HEK293 (cell line): ENCODE results near the gene ATF1.

Experiments
- CTCF ChIA-PET: fragments of 350-600 bp; formaldehyde crosslinking; extraction: SDS; loops from one replicate; lab custom pipeline; 2021; ENCODE audit warnings: antibody characterized with exemption; lab: Yijun Ruan, JAX
- POLR2A ChIA-PET: fragments of 300-600 bp; formaldehyde crosslinking; extraction: SDS; loops from one replicate; lab custom pipeline; 2020; ENCODE audit warnings: antibody characterized with exemption, inconsistent platforms; lab: Yijun Ruan, JAX
- H3K27ac ChIP-seq: fragments of 200-500 bp; sonication (Bioruptor generic); 2 replicates; pipeline ENCODE4 v1.5.1; 2014; ENCODE audit warnings: low read depth, low read length, control low read depth, inconsistent platforms; ENCODE audit errors: extremely low read depth
- H3K36me3 ChIP-seq, 2 experiments: fragments of 200-500 bp in 1 of 2; sonication (Bioruptor generic) in 1 of 2; 1 replicate in 1 of 2; 2 replicates in 1 of 2; pipeline ENCODE4 v1.5.1; 2014 to 2017; ENCODE audit warnings: inconsistent platforms in 2 of 2, low read length in 2 of 2; ENCODE audit not compliant: control insufficient read depth in 2 of 2, insufficient read depth in 1 of 2
- H3K4me1 ChIP-seq: fragments of 200-500 bp; sonication (Bioruptor generic); 2 replicates; pipeline ENCODE4 v1.5.1; 2014; ENCODE audit warnings: mild to moderate bottlenecking, low read length, inconsistent platforms; ENCODE audit not compliant: control insufficient read depth, insufficient read depth
- H3K4me3 ChIP-seq: 2 replicates; pipeline ENCODE4 v1.5.1; 2011; ENCODE audit warnings: low read depth, mild to moderate bottlenecking, control low read depth, low read length, moderate library complexity
- H3K9me3 ChIP-seq: fragments of 200-500 bp; sonication (Bioruptor generic); 2 replicates; pipeline ENCODE4 v1.5.1; 2014; ENCODE audit warnings: low read depth, low read length, inconsistent platforms; ENCODE audit not compliant: control insufficient read depth, insufficient read depth
- EGR2 ChIP-seq: fragments of 450-650 bp; formaldehyde crosslinking; IDR thresholded peaks from 2 replicates; pipeline ENCODE4 v1.5.1; 2016; ENCODE audit warnings: low read depth, missing biosample characterization, missing genetic modification characterization
- FEZF1 ChIP-seq: fragments of 450-650 bp; formaldehyde crosslinking; IDR thresholded peaks from 2 replicates; pipeline ENCODE4 v1.5.1; 2016; ENCODE audit warnings: missing biosample characterization, missing genetic modification characterization
- GLI4 ChIP-seq: fragments of 450-650 bp; formaldehyde crosslinking; IDR thresholded peaks from 2 replicates; pipeline ENCODE4 v1.5.1; 2016; ENCODE audit warnings: missing biosample characterization, missing genetic modification characterization
- IKZF3 ChIP-seq: fragments of 450-650 bp; IDR thresholded peaks from 2 replicates; pipeline ENCODE4 v1.5.0; 2018; ENCODE audit warnings: missing biosample characterization, mild to moderate bottlenecking, missing genetic modification characterization, moderate library complexity
- SP2 ChIP-seq: fragments of 450-650 bp; formaldehyde crosslinking; IDR thresholded peaks from 2 replicates; pipeline ENCODE4 v1.5.1; 2016; ENCODE audit warnings: missing biosample characterization, missing genetic modification characterization
- ZBTB21 ChIP-seq: fragments of 450-650 bp; formaldehyde crosslinking; IDR thresholded peaks from 2 replicates; pipeline ENCODE4 v1.5.1; 2017; ENCODE audit warnings: missing biosample characterization, missing genetic modification characterization
- ZBTB7A ChIP-seq: fragments of 450-650 bp; formaldehyde crosslinking; IDR thresholded peaks from 2 replicates; pipeline ENCODE4 v1.5.1; 2016; ENCODE audit warnings: low read depth, missing biosample characterization, missing genetic modification characterization
- ZBTB8A ChIP-seq: fragments of 450-650 bp; formaldehyde crosslinking; IDR thresholded peaks from 2 replicates; pipeline ENCODE4 v1.5.1; 2016; ENCODE audit warnings: missing biosample characterization, missing genetic modification characterization
- ZNF19 ChIP-seq: fragments of 450-650 bp; formaldehyde crosslinking; IDR thresholded peaks from 2 replicates; pipeline ENCODE4; 2016; ENCODE audit warnings: missing biosample characterization, missing genetic modification characterization, low read depth
- ZNF2 ChIP-seq: fragments of 450-650 bp; formaldehyde crosslinking; IDR thresholded peaks from 2 replicates; pipeline ENCODE4 v1.5.1; 2016; ENCODE audit warnings: missing biosample characterization, missing genetic modification characterization
- ZNF211 ChIP-seq: fragments of 450-650 bp; formaldehyde crosslinking; IDR thresholded peaks from 2 replicates; pipeline ENCODE4 v1.5.1; 2016; ENCODE audit warnings: low read depth, missing biosample characterization, missing genetic modification characterization
- ZNF221 ChIP-seq: fragments of 450-650 bp; formaldehyde crosslinking; IDR thresholded peaks from 2 replicates; pipeline ENCODE4 v1.5.1; 2017; ENCODE audit warnings: missing biosample characterization, missing genetic modification characterization, borderline replicate concordance
- ZNF324 ChIP-seq: fragments of 450-650 bp; formaldehyde crosslinking; IDR thresholded peaks from 2 replicates; pipeline ENCODE4 v1.5.1; 2016; ENCODE audit warnings: missing biosample characterization, missing genetic modification characterization
- ZNF391 ChIP-seq: fragments of 450-650 bp; formaldehyde crosslinking; IDR thresholded peaks from 2 replicates; pipeline ENCODE4 v1.5.1; 2016; ENCODE audit warnings: low read depth, missing biosample characterization, missing genetic modification characterization, borderline replicate concordance
- ZNF416 ChIP-seq: fragments of 450-650 bp; formaldehyde crosslinking; IDR thresholded peaks from 2 replicates; pipeline ENCODE4 v1.5.1; 2016; ENCODE audit warnings: missing biosample characterization, missing genetic modification characterization
- ZNF585B ChIP-seq: fragments of 450-650 bp; formaldehyde crosslinking; IDR thresholded peaks from 2 replicates; pipeline ENCODE4 v1.5.1; 2016; ENCODE audit warnings: missing biosample characterization, missing genetic modification characterization
- ZNF621 ChIP-seq: fragments of 450-650 bp; formaldehyde crosslinking; IDR thresholded peaks from 2 replicates; pipeline ENCODE4 v1.5.1; 2017; ENCODE audit warnings: missing biosample characterization, missing genetic modification characterization
- ZNF623 ChIP-seq: fragments of 450-650 bp; formaldehyde crosslinking; IDR thresholded peaks from 2 replicates; pipeline ENCODE4 v1.5.1; 2016; ENCODE audit warnings: missing biosample characterization, missing genetic modification characterization
- ZNF629 ChIP-seq: fragments of 450-650 bp; formaldehyde crosslinking; IDR thresholded peaks from 2 replicates; pipeline ENCODE4 v1.5.1; 2017; ENCODE audit warnings: missing biosample characterization, missing genetic modification characterization
- ZNF654 ChIP-seq: fragments of 450-650 bp; formaldehyde crosslinking; IDR thresholded peaks from 2 replicates; pipeline ENCODE4 v1.5.1; 2016; ENCODE audit warnings: low read depth, missing biosample characterization, missing genetic modification characterization
- ZNF792 ChIP-seq: fragments of 450-650 bp; formaldehyde crosslinking; IDR thresholded peaks from 2 replicates; pipeline ENCODE4 v1.5.1; 2016; ENCODE audit warnings: missing biosample characterization, missing genetic modification characterization
- ZSCAN30 ChIP-seq: fragments of 450-650 bp; IDR thresholded peaks from 2 replicates; pipeline ENCODE4 v1.5.1; 2018; ENCODE audit warnings: missing biosample characterization, mild to moderate bottlenecking, missing genetic modification characterization, moderate library complexity
- TF ChIP-seq, protein P1 (sequence below): fragments of 450-650 bp; formaldehyde crosslinking; IDR thresholded peaks from 2 replicates; pipeline ENCODE4 v1.5.1; 2017; ENCODE audit warnings: missing biosample characterization, missing genetic modification characterization
- TF ChIP-seq, protein P2 (sequence below): fragments of 450-650 bp; formaldehyde crosslinking; IDR thresholded peaks from 2 replicates; pipeline ENCODE4 v1.5.1; 2016; ENCODE audit warnings: missing biosample characterization, missing genetic modification characterization
- TF ChIP-seq, protein P3 (sequence below): fragments of 450-650 bp; formaldehyde crosslinking; IDR thresholded peaks from 2 replicates; pipeline ENCODE4 v1.5.1; 2016; ENCODE audit warnings: missing biosample characterization, missing genetic modification characterization

Gene ATF1

DNA sequence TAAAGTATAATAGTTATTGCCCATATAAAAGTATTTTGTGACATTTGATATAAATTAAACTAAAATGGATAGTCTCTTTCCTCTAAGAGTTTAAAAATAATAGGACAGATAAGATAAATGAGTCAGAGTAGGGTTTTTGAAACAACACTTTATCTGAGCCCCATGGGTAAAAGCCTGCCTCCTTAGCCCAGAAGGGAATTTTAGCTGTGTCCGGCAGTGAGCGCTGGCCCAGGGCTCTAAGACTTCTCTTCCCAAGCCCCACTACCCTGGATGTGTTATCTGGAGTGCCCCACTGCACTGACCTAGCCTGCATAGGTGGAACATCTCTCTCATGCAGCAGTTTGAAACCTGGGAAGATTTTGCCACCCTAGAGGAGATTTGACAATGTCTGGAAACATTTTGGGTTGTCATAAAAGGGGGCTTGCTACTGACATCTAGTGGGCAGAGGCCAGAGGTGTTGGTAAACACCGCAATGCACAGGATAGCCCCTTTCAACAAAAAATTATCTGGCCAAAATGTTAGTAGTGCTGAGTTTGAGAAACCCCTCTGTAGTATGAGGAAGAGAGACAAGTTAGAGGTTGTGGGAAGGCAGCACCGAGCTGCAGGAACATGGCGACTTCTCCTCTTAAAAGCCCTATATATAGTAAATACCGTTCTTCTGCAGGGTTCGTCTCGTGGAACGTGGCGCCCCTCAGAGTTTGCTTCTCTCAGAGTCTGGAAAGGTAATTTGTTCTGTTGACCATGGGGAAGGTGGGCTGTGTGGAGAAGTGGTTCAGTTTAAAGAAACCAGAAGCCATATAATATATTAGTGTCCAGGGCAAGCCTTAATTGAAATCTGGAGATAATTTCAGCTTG, 29.3 kb upstream of the ATF1 start:
- no peak for TF ChIP-seq FEZF1
- TF ChIP-seq, protein P1, sequence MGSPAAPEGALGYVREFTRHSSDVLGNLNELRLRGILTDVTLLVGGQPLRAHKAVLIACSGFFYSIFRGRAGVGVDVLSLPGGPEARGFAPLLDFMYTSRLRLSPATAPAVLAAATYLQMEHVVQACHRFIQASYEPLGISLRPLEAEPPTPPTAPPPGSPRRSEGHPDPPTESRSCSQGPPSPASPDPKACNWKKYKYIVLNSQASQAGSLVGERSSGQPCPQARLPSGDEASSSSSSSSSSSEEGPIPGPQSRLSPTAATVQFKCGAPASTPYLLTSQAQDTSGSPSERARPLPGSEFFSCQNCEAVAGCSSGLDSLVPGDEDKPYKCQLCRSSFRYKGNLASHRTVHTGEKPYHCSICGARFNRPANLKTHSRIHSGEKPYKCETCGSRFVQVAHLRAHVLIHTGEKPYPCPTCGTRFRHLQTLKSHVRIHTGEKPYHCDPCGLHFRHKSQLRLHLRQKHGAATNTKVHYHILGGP: no peak
- 0 out of 2 replicates have a peak, but pooled peaks have one; percentile 8 for TF ChIP-seq ZSCAN30 (tag by site-specific recombination)
- TF ChIP-seq ZNF585B: no peak
- no peak for TF ChIP-seq GLI4
- peak; percentile 80 for TF ChIP-seq ZNF654
- TF ChIP-seq ZNF621 (tag by site-specific recombination): no peak
- TF ChIP-seq, protein P2, sequence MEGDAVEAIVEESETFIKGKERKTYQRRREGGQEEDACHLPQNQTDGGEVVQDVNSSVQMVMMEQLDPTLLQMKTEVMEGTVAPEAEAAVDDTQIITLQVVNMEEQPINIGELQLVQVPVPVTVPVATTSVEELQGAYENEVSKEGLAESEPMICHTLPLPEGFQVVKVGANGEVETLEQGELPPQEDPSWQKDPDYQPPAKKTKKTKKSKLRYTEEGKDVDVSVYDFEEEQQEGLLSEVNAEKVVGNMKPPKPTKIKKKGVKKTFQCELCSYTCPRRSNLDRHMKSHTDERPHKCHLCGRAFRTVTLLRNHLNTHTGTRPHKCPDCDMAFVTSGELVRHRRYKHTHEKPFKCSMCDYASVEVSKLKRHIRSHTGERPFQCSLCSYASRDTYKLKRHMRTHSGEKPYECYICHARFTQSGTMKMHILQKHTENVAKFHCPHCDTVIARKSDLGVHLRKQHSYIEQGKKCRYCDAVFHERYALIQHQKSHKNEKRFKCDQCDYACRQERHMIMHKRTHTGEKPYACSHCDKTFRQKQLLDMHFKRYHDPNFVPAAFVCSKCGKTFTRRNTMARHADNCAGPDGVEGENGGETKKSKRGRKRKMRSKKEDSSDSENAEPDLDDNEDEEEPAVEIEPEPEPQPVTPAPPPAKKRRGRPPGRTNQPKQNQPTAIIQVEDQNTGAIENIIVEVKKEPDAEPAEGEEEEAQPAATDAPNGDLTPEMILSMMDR (tag by site-specific recombination): peak; percentile 69
- no peak for TF ChIP-seq ZNF629 (tag by site-specific recombination)
- TF ChIP-seq ZBTB21 (tag by site-specific recombination): no peak
- no peak for TF ChIP-seq ZBTB8A
- no peak for TF ChIP-seq ZNF19
- no peak for TF ChIP-seq ZNF2 (tag by site-specific recombination)
- H3K4me1 ChIP-seq: no peaks in the 10 kb centered on the region
- H3K9me3 ChIP-seq: no peaks in the 10 kb centered on the region
- no peak overlapping the region for H3K27ac ChIP-seq
- CTCF ChIA-PET: interaction anchor here (0.6 to 1.9 kb wide), 15 partner anchors 10 to 1141 kb away, joined by 3 to 12 read pairs (median 3); partner anchors contain the start of genes DIP2B and SMARCD1
- no peak overlapping the region for H3K4me3 ChIP-seq
- H3K36me3 ChIP-seq: peaks cover 14 to 52% of the 10 kb centered on the region in 2 experiments
- POLR2A ChIA-PET: interaction anchor here (0.6 kb wide), 1 partner anchor 153 kb away, joined by 9 read pairs; no protein-coding TSS in a partner anchor

DNA sequence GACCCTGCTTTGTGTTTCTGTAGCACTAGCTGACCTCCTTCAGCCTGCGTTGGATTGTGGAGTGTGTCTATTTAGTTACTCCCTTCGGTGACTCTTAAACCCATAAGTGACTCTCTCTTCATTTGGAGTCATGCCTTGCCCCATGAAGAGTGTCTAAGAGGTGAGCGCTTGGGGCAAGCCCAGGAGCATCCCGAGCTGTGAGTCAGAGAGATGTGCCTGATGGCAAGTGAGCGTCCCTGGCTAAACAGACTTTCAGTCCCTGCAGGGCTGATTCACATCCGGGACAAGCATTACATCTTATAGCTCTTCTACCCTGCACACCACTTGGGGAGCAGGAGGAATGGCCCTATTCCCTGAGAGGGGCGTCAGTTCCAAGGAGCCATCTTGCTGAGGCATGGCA, 24.3 kb upstream of the ATF1 start:
- no peaks in the 10 kb centered on the region for H3K4me1 ChIP-seq
- H3K4me3 ChIP-seq: no peak overlapping the region
- H3K36me3 ChIP-seq: peaks cover 15 to 63% of the 10 kb centered on the region in 2 experiments; a peak in 2 of 3 replicates
- POLR2A ChIA-PET: no interaction called here
- no peaks in the 10 kb centered on the region for H3K9me3 ChIP-seq
- H3K27ac ChIP-seq: no peak overlapping the region
- no peak for TF ChIP-seq ZNF416 (tag by site-specific recombination)
- no peak for TF ChIP-seq ZNF211
- no peak for TF ChIP-seq ZNF221 (tag by site-specific recombination)
- no peak for TF ChIP-seq ZNF623 (tag by site-specific recombination)
- no peak for TF ChIP-seq SP2 (tag by site-specific recombination)
- TF ChIP-seq, all 188 proteins: peak for 0
- CTCF ChIA-PET: no interaction called here

DNA sequence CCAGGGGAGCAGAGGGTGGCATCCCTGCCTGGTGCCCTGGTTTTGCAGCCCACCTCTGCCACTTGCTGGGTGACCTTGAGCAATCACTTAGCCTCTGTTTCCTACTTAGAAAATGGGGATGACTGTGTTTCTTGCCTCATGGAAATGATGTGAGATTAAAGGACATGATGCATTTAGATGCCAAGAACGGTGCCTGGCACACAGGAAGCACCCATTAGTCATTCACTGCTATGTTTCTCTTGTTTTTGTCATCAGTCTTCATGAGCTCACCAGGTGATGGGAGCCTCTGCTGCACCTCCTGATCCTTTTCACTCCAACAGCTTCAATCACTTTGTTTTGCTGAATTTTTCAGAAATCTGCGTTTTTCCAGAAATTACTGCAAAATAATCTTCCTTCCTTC, 23.6 kb upstream of the ATF1 start:
- POLR2A ChIA-PET: no interaction called here
- Histone ChIP-seq H3K9me3 (no peaks in the 10 kb centered on the region), H3K4me1 (no peaks in the 10 kb centered on the region), H3K36me3 (peaks cover 15 to 69% of the 10 kb centered on the region in 2 experiments; a peak in 2 of 3 replicates), H3K4me3 (no peak overlapping the region), H3K27ac (no peak overlapping the region)
- CTCF ChIA-PET: interaction anchor here (1.5 kb wide), 1 partner anchor 25 kb away, joined by 6 read pairs; no protein-coding TSS in a partner anchor
- no peak for TF ChIP-seq EGR2 (tag by site-specific recombination)
- no peak for TF ChIP-seq ZNF324 (tag by site-specific recombination)
- TF ChIP-seq ZNF391 (tag by site-specific recombination): no peak
- TF ChIP-seq ZBTB7A (tag by site-specific recombination): no peak
- TF ChIP-seq GLI4: no peak
- TF ChIP-seq, protein P3, sequence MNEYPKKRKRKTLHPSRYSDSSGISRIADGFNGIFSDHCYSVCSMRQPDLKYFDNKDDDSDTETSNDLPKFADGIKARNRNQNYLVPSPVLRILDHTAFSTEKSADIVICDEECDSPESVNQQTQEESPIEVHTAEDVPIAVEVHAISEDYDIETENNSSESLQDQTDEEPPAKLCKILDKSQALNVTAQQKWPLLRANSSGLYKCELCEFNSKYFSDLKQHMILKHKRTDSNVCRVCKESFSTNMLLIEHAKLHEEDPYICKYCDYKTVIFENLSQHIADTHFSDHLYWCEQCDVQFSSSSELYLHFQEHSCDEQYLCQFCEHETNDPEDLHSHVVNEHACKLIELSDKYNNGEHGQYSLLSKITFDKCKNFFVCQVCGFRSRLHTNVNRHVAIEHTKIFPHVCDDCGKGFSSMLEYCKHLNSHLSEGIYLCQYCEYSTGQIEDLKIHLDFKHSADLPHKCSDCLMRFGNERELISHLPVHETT (tag by site-specific recombination): no peak
- no peak for TF ChIP-seq ZNF792
- TF ChIP-seq IKZF3 (tag by site-specific recombination): no peak
